Adipose tissue (tissue), 3 donors: ENCODE results near the gene RRP1B. TPM values are rescaled to one million over a fixed set of nuclear protein-coding genes. Genes with fewer than 3 reads are reported as not detected.

Experiments used
- H3K27ac ChIP-seq: one replicate; pipeline ENCODE4 v1.5.1; 2013; ENCODE audit warnings: low read depth, low read length
- WGBS, 3 donors: extraction: QIAGEN DNeasy Blood & Tissue Kit; methylation state at CpG; one replicate each; pipeline ENCODE4 v1.1.7; 2013; 5-methylcytosine and 5-hydroxymethylcytosine counted together
- polyA plus RNA-seq, 3 donors: library from polyadenylated mRNA; stranded (reverse); fragments of 200-250 nt; gene quantifications; one replicate each; pipeline ENCODE4 v1.2.3, GENCODE V29; 2013
- donor health status: healthy with polysubstance abuse.
- donor health status: Bipolar disorder and iron deficiency.
- donor health status: healthy.

The RRP1B gene
- polyA plus RNA-seq, 3 donors = 7.2 to 16.4 (median 9.7) TPM

GRCh38 chr21:43716376-43717165, 57.2 kb downstream of the RRP1B start:
- H3K27ac ChIP-seq = no peak overlapping the region
- 69 to 82% (median 71%) methylated on average over 12 of the region's 12 CpGs for WGBS, 3 donors

GRCh38 chr21:43717166-43717853, 58.0 kb downstream of the RRP1B start:
- no peak overlapping the region for H3K27ac ChIP-seq
- 88 to 90% (median 89%) methylated on average over 13 of the region's 13 CpGs for WGBS, 3 donors

GRCh38 chr21:43717967-43718871, 58.9 kb downstream of the RRP1B start:
- no peak overlapping the region for H3K27ac ChIP-seq
- WGBS, 3 donors = 25 to 33% (median 27%) methylated on average over 54 to 70 of the region's 70 CpGs

GRCh38 chr21:43718872-43719747, 59.8 kb downstream of the RRP1B start, which contains the start of gene PDXK:
Gene PDXK, plus strand, starts transcription at chr21:43719129. Its CDS starts 166 bp downstream, at chr21:43719295.
- 0 to 1% (median 0%) methylated on average over 82 to 117 of the region's 117 CpGs for WGBS, 3 donors

GRCh38 chr21:43719748-43720538, 60.6 kb downstream of the RRP1B start:
- 8 to 12% (median 11%) methylated on average over 46 to 49 of the region's 49 CpGs for WGBS, 3 donors
- peak overlapping the region; percentile 19 for H3K27ac ChIP-seq

More at GRCh38 chr21:43718872-43719747, 59.8 kb downstream of the RRP1B start, which contains the start of gene PDXK:
- H3K27ac ChIP-seq = peak within 1 kb of the TSS; percentile 19

- 53 to 86% (median 82%) methylated on average over 15 to 16 of the region's 16 CpGs for WGBS, 3 donors
- H3K27ac ChIP-seq = no peak overlapping the region
These were observed 61.3 kb downstream of the RRP1B start for GRCh38 chr21:43720539-43721166.

- 52 to 89% (median 85%) methylated on average over 4 of the region's 4 CpGs for WGBS, 3 donors
- no peak overlapping the region for H3K27ac ChIP-seq
These were observed 61.8 kb downstream of the RRP1B start for GRCh38 chr21:43721206-43721605.

- no peak overlapping the region for H3K27ac ChIP-seq
- WGBS, 3 donors = 46 to 70% (median 54%) methylated on average over 3 of the region's 3 CpGs
These were observed 62.6 kb downstream of the RRP1B start for GRCh38 chr21:43721939-43722338.

- no peak overlapping the region for H3K27ac ChIP-seq
- 43 to 92% (median 85%) methylated on average over 12 of the region's 12 CpGs for WGBS, 3 donors
These were observed 64.3 kb downstream of the RRP1B start for GRCh38 chr21:43723648-43724047.

GRCh38 chr21:43726686-43727518, 67.5 kb downstream of the RRP1B start:
- 34 to 49% (median 35%) methylated on average over 21 of the region's 21 CpGs for WGBS, 3 donors
- H3K27ac ChIP-seq = no peak overlapping the region

- WGBS, 3 donors = 37 to 49% (median 48%) methylated on average over 10 of the region's 10 CpGs
- no peak overlapping the region for H3K27ac ChIP-seq
These were observed 68.3 kb downstream of the RRP1B start for GRCh38 chr21:43727519-43728153.

GRCh38 chr21:43728154-43728466, 68.8 kb downstream of the RRP1B start:
- H3K27ac ChIP-seq = no peak overlapping the region
- WGBS, 3 donors = 21 to 44% (median 23%) methylated on average over 7 of the region's 7 CpGs

- WGBS, 3 donors = 11 to 31% (median 14%) methylated on average over 52 to 59 of the region's 59 CpGs
- H3K27ac ChIP-seq = peak overlapping the region; percentile 11
These were observed 69.4 kb downstream of the RRP1B start for GRCh38 chr21:43728467-43729390.

- WGBS, 3 donors = 40 to 71% (median 70%) methylated on average over 6 of the region's 6 CpGs
- no peak overlapping the region for H3K27ac ChIP-seq
These were observed 72.1 kb downstream of the RRP1B start for GRCh38 chr21:43731476-43731875.
